ENCODE results near the gene SRC.
A peak's percentile ranks its signal among the peaks of the same experiment; 100 is the strongest.

SRC gene

DNA sequence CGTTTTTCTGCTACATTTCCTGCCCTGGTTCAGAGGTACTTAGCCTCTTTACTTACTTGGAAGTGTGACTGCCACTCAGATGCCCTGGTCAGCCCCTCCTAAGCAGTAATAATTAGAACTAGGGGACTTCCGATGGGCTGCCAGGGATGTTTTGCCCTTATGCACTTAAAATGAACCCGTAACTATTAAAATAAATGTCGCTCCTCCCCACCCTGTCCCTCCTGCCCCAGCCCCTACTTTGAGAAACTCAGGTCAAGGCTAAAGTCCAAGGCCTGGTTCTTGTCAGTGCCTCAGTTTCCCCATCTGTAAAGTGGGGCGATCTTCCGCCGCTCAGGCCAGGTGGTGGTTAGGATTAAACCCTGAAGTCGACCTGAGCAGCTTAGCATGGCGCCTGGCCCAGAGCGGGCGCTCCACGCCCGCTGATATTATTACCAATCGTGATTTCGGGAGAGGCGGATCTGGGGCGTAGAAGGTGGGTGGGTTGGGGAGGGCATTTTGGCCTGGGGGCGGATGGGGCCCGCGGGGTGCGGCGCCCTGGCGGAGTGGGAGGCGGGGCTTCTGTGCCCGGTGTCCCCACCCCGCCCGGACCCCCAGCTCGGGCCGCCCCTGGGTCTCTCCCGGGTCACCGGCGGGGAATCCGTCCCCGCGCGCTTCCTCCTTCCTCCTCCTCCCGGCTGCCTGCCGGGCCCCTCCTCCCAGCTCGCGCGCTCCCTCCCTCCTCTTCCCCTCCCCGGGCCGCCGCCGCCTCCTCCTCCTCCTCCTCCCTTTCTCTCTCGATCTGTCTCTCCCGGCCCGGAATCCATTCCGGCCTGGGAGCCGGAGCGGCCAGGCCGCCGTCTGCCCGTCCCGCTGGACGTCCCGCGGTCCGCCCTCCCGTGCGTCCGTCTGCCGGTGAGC, at the start of gene SRC:
Gene SRC, plus strand, starts transcription at position 802 of the 897 bp plus-strand sequence. CDS start 38,014 bp downstream, outside the sequence.
- DNase-seq (ENCODE audit: low read depth, low spot score) = peak; percentile 60
- no peak for TF ChIP-seq CTCF (IDR thresholded peaks at IDR 0.05; ENCODE audit: low read depth, low read length)
- in situ Hi-C loops (cut with HindIII; ENCODE audit: low sequenced_read_pairs) = no loop called here
- H3K4me3 ChIP-seq (ENCODE audit: low read depth, low read length) = peak within 1 kb of the TSS; percentile 54

- no peak for TF ChIP-seq CTCF (IDR thresholded peaks at IDR 0.05; ENCODE audit: low read depth, low read length)
- no peak overlapping the region for H3K4me3 ChIP-seq (ENCODE audit: low read depth, low read length)
- no peak for DNase-seq (ENCODE audit: low read depth, low spot score)
These were observed 49.6 kb upstream of the SRC start for GRCh38 chr20:37296371-37296770.

GRCh38 chr20:37297066-37297736, 48.7 kb upstream of the SRC start:
- no peak for TF ChIP-seq CTCF (IDR thresholded peaks at IDR 0.05; ENCODE audit: low read depth, low read length)
- H3K4me3 ChIP-seq (ENCODE audit: low read depth, low read length) = no peak overlapping the region
- peak; percentile 82 for DNase-seq (ENCODE audit: low read depth, low spot score)
- in situ Hi-C loops (cut with HindIII; ENCODE audit: low sequenced_read_pairs) = no loop called here

More at GRCh38 chr20:37296371-37296770, 49.6 kb upstream of the SRC start:
- in situ Hi-C loops (cut with HindIII; ENCODE audit: low sequenced_read_pairs) = no loop called here

GRCh38 chr20:37298190-37298939, 47.6 kb upstream of the SRC start:
- no peak for DNase-seq (ENCODE audit: low read depth, low spot score)
- no peak overlapping the region for H3K4me3 ChIP-seq (ENCODE audit: low read depth, low read length)
- no peak for TF ChIP-seq CTCF (IDR thresholded peaks at IDR 0.05; ENCODE audit: low read depth, low read length)
- in situ Hi-C loops (cut with HindIII; ENCODE audit: low sequenced_read_pairs) = no loop called here

GRCh38 chr20:37299718-37300528, 46.0 kb upstream of the SRC start:
- DNase-seq (ENCODE audit: low read depth, low spot score) = peak; percentile 75
- in situ Hi-C loops (cut with HindIII; ENCODE audit: low sequenced_read_pairs) = no loop called here
- no peak for TF ChIP-seq CTCF (IDR thresholded peaks at IDR 0.05; ENCODE audit: low read depth, low read length)

More at GRCh38 chr20:37299718-37300528, 46.0 kb upstream of the SRC start:
- H3K4me3 ChIP-seq (ENCODE audit: low read depth, low read length) = no peak overlapping the region
